NCI-H446 (cell line): Measurements from ENCODE around the gene FAM118B.
"Not testable (repeated sequence)": the region's sequence is repeated elsewhere in the genome, so short reads cannot be mapped to it uniquely, and the experiment has no call there.

ENCODE experiments used
- DNase-seq, 2 experiments: peaks; one replicate each; lab custom pipeline; 2025; lab: John Stamatoyannopoulos, UW

The FAM118B gene

DNA sequence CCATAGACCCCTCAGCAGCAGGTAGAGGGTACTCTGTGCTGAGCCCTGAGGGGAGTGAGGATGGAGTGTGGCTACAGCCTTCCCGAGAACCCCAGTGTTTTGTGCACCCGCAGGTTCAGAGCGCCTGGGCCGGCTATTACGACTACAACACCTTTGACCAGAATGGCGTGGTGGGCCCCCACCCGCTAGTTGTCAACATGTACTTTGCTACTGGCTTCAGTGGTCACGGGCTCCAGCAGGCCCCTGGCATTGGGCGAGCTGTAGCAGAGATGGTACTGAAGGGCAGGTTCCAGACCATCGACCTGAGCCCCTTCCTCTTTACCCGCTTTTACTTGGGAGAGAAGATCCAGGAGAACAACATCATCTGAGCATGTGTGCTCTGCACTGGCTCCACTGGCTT is 65.7 kb downstream of the FAM118B start:
- no peak for DNase-seq

DNA sequence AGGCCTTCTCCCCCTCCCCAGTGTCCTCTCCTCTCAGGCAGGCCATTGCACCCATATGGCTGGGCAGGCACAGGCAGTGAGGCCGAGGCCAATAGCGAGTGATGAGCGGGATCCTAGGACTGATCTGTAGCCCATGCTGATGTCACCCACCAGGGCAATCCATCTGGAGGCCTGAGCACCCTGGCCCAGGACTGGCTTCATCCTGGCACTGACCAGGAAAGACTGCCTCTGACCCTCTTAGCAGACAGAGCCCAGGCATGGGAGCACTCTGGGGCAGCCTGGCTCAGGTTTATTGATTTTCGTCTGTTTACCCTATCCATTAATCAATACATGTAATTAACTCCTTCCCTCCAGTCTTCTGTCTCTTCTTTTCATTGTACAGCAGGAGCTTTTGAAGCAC is 66.2 kb downstream of the FAM118B start:
- no peak for DNase-seq

DNA sequence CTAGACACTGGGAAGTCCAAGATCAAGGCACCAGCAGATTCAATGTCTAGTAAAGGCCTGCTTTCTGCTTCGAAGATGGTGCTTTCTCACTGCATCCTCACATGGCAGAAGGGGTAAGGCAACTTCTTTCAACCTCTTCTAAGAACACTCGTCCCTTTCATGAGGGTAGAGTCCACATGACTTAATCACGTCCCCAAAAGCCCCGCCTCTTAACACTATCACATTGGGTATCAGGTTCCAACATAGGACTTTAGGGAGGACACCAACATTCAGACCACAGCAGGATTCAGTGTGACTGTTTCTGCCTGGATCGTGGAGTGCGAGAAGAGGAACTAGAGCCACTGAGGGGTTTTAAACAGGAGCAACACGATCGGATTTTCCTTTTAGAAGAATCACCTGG is 67.6 kb downstream of the FAM118B start:
- no peak for DNase-seq

DNA sequence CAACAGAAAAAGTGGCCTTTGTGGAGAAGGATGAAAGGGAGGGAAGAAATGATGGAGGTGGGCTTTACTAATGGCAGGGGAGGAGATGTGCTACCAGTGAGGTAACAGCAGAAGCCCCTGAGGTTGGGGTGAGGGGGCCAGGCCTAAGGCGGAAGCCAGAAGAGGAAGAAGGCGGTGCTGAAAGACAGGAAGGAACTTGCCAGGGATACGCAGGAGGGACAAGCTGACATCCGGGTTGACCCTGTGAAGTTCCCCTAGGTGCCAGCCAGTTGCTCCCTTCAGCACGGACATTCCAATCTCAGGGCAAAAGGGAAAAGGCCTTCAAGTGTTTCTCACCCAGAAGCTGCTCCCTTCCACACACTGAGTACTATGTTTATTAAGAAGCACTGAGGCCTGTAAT is 69.0 kb downstream of the FAM118B start:
- DNase-seq: no peak

DNA sequence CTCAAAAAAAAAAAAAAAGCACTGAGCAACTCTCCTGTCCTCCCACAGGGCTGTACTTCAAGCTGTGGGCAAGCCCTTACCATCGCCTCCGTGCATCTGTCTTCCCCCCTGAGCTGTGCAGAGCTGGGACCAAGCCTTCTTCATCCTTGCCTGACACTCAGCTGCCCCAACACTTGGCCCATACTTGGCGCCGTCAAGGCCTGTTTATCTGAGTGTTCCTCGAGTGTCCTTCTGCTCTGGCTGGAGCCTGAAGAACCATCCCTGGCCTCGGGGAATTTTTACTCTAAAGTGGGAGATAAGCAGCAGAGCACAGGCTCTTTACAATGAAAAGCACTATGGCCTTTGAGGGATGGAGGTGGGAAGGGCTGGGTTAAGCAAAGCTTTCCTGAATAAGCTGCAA is 69.7 kb downstream of the FAM118B start:
- DNase-seq: no peak

DNA sequence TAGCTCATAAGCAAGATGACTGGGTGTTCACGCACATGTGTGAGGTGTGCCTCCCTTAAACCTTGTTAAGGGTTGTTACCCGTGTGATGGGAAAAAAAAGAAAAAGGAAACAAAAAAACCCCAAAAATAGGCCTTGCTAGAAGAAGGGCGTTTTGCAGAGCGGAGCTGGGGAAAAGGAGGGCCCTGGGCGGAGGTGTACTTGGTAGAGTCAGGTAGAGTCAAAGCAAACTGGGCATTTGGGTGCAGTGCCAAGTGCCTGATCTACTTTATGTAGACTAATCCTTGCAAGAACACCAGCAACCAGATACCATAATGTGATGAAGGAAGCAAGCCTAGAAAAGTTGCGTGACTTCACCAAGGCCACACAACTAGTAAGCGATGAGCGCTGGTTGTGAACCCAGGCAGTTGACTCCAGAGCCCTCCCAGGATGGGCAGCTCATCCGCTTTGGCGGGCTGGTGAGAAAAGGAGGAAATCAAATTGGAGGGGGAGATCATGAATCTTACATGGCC is 70.1 kb downstream of the FAM118B start:
- DNase-seq: no peak

DNA sequence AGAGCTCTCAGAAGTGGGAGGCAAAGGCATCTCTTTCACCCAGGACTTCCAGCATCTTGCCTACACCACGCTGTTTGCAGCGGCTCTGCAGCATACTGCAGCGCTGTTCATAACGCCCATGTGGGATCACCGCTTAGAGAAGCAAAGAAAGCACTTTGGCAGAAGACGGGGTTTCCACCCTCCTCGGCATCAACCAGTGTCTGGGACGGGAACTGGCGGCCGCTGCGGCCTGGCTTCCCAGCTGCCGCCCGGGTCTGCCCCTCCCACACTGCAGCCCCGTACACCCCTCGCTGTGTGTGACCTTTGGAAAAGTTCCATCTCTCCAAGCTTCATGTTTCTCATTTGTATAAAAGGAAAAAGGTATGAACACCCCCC is 70.8 kb downstream of the FAM118B start:
- DNase-seq: peak in 1 of 2 experiments; percentile 33

DNA sequence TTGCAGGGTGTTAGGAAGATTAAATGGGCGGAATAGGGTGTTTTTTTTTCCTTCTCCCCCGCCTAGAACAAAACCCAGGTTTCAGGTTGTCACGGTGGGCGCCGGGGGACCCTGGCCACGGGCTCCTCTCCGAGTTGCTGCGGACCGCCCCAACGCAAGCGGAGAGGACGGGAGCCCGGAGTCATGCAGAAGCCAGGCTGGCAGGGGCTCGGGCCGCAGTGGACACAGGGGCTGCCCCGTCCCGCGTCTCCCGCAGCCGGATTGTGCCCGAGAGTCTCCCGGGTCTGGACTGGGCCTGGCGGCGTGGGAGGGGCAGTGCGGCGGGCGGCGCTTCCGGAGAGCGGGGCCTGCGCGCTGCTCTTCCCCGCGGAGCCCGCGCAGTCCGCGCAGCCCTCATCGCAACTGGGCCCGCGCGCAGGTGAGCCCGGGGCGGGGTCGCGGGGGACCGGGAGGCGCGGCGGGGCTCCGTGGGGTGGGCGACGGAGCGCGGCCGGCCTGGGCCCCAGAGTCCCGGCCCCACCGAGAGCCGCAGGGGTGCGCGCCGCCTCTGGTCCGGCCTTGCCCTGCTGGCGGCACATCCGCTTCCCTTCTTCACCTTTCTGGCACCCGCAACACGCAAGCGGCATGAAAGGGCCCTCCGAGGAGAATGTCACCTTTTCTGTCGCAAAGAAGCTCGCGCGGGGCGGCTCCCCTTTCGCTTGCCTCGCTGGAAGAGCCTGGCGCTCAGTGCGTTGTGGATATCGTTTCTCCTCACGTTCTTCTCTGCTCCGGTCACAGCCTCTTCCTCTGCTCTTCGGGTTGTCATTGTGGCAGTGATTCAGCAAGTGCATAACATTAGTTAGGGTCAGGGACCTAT is 71.4 kb downstream of the FAM118B start, which contains the start of gene TIRAP:
Gene TIRAP (plus strand): TSS at position 358 of the 856 bp plus-strand sequence. CDS start 7,802 bp downstream, outside the sequence.
- peak in 1 of 2 experiments; percentile 57 for DNase-seq

DNA sequence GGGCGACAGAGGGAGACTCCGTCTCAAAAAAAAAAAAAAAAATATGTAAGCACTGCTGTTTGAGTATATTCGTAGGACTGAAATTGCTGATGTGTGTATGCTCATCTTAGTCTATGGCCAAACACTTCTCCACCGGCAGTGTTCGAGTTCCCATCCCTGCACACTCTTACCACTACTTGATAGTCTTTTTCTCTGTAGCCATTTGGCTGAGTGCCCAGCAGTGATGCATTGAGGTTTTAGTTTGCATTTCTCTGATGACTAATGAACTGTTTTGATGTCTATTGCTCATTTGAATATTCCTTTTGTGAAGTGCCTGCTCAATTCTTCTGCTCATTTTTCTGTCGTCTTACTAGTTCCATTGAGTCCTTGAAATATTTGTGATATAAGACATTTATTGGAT is 73.2 kb downstream of the FAM118B start:
- DNase-seq: peak; percentile 82

DNA sequence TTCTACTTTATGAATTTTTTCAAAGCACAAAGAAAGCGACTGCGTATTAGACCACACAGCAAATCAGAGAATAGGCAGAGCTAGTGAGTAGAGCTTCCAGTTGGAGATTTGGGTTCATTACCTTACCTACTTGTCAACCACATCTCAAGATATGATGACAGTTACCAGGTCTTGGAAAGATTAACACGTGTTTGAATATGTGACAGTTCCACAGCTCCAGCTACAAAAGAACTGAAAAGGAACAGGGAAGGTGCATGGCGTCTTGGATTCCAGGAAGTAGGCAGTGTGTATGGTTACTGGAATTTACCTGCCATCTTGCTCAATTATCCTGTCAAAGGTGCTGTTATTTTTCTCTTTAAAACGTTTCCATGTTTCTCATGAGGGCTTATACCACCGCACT is 76.7 kb downstream of the FAM118B start:
- no peak for DNase-seq

DNA sequence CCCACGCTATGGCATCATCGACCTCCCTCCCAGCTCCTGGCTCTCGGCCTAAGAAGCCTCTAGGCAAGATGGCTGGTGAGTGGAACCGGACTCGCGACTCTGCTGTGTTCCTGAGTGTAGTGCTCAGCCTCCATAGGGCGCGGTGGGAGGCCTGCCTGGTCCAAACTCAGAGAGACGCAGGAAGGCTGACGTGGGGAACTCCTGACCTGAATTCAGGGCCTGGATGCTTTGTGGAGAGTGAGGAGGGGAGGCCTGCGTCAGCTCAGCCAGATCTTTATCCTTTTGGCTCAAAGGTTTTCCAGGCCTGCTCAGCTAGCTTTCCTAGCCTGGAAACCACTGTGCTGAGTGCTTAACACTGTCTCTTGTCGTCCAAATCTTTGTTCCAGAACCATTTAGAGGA is 79.3 kb downstream of the FAM118B start:
- no peak for DNase-seq

DNA sequence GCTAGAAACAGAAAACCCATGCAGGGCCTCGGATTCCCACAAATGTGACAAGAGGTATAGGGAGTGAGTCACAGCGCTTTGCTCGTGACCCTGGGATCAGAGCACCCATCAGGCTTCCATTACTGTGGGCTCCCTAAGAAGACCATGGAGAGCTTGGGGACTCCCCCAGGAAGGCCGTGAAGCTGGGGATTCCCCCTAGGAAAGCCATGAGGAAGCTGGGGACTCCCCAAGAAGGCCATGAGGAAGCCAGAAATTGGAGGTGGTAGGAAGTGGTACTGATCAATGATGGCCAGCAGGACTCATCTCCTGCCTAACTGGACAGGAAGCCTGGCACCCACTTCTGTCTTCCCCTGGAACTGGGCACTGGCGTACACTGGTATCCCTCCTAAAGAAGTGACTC is 82.1 kb downstream of the FAM118B start:
- DNase-seq: no peak

DNA sequence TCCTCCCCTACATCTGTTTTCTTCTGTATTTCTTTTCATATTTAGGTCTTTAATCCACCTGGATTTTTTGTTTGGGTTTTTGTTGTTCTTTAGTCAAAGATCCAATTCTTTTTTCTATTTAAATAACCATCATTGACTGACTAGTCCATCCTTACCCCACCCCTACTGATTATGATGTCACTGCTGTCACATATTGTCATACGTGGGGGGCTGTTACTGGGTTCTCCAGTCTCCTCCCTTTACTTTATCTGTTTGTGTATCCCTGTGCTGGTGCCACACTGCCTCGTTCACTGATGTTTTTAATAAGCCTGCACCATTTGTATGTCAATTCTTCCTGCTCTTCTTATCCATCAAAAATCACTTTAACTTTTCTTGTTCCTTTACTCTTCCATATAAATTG is 85.4 kb downstream of the FAM118B start:
- DNase-seq: no peak

DNA sequence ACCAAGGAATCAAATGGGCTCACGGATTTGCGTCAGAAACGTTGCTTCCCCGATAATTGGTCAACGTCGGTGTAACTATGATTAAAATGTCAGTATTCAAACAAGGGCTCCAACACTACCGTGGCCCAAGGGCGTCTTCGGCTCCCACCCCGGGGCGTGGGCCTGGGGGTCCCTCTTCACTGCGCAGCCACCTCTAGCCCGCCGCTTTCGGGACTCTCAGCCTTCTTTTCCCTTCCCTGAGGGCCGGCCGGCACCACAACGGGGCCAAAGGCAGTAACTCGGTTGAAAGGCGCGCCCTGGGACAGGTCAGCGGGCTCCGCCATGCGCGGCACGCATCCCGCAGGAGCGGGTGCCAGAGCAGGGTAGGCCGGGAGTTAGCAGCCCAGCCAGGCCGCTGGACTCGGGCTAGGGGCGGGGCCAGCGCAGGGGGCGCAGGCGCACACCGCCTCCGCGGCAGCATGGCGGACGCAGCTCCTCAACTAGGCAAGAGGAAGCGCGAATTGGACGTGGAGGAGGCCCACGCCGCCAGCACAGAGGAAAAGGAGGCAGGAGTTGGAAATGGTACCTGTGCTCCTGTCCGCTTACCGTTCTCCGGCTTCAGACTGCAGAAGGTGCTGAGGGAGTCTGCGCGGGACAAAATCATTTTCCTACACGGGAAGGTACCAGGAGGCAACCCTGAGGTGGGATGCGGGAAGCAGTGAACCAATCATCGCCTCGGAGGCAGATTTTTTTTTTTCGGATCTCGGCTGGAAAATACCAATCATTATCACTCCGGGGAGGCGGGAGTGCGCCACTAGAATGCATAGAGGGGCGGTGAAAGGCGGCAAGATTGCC is 92.3 kb downstream of the FAM118B start, which contains the start of gene DCPS:
Gene DCPS (plus strand): TSS at position 438 of the 834 bp plus-strand sequence. CDS start 21 bp downstream, at position 459.
- DNase-seq: peak; percentile 86 to 95

DNA sequence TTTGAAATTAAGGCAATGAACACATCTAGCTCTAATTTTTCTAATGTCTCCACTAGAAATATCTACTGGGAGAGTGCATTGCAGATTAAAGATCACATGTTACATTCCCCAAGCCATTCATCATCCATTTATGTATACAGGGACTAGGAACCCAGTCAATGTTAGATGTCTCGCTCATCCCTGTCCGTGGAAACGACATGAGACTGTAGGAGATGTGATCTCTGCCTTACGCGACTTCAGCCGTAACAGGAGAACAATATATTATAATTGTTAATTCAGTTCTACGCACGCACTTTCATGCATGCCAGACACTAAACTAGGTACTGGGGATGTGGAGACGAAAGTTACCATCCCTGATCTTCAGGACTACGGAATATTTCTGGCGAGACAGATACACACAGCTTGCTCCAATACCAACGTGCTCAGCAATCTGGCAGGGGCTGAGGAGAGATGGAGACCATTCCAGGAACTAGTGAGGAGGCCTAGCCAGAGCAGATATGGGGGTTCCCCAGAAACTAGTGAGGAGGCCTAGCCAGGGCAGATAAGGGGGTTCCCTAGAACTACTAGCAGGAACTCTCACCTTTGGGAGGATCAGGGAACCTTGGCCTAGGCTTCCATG is 93.0 kb downstream of the FAM118B start:
- DNase-seq: peak in 1 of 2 experiments; percentile 50

DNA sequence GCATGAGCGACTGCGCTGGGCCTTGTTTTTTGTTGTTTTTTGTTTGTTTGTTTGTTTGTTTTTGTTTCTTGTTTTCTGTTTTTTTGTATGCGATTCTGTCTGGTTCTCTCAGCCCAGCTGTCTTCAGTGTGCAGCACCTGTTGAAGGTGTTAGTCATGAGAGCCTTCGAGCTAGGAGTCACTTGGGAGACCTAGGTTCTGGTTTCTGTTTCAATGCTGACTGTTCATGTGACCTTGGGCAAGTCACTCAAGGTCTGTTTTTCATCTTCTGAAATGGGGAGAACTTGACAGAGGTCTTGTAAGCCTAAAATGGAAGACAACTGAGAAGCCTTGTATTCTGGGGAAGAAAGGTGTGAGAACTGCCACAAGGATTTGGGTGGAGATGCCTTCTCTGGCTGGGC is 94.1 kb downstream of the FAM118B start:
- DNase-seq: no peak

DNA sequence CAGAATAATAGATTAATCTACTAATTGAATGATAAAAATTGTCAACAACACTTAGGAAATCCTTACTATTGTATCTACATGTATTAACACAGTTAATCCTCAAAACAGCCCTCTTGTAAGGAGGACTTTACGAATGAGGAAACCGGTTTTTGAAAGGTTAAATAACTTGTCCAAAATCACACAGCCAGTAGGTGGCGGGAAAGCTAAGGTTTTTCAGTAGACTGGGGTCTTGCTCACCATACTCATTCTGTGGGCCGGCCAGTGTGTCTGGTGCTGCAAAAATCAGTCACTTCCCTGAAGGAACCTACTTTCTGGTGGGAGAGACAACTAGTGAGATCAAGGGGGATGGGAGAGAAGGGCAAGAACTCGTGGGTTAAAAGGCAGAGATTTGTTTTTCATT is 96.1 kb downstream of the FAM118B start:
- peak; percentile 13 to 62 for DNase-seq

DNA sequence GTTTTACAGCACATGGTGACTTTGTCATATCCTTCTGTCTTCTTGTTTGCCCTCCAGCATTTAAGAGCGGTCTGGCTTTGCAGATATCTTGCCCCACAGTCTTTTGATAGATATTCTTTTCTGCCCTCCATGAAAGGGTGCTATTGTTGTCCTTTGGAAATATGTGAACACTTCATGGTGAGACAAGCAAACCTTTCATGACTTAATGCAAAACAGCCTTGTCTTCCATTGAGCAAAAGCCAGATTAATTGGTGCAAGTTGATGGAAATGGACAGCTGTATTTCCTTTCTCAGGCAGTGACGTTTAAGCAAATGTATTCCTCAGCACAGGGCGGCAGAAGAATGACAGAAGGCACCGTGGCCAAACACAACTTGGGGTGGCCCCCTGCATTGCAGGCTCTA is 96.7 kb downstream of the FAM118B start:
- no peak for DNase-seq

DNA sequence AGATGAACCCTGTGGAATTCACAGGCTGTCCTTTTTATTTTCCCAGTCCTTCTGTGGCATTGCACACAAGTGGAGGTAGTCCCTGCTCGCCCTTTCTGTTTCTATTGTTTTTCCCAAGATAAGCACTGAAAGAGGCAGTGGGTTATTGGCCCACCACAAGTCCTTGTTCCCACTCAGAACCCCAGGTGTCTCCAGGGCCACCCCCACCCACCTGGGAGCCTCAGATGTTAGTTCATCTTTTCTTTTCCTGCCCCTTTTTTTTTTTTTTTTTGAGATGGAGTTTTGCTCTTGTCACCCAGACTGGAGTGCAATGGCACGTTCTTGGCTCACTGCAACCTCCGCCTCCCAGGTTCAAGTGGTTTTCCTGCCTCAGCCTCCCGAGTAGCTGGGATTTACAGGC is 97.2 kb downstream of the FAM118B start:
- not testable (repeated sequence) for DNase-seq

DNA sequence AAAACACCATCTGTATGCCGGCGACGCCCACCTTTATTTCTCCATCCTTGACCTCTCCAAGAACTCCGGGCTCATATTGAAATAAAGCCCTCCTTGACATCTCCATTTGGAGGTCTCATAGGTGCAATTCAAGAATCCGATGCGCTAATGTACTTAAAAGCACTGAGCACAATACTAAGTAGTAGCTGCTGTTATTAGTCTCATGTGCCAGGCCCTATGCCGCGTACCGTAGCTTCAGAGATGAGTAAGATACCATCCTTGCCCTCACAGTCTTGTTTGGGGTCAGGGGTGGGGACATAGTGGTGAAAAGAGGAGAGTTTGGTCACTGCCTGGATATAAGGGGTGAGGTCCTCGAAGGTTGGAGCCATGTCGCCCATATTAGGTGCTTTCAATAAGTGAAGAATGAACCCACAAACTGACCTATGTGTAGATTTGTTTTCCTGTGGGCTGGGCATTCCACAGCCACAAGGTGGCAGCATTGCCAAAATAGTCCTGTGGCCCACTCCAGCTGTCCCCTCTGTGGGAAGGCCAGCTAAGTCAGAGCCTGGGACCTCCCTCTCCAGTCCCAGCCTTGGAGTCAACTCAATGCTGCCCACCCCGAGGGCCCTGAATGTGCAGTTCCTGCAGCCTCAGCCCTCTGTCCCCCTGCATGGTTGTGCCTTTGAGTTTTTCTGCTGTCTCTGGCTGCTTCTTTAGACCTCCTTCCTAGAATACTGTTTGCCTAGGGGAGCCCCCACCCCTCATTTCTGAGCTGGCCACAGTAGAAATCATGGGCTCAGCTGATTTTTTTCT is 98.8 kb downstream of the FAM118B start:
- peak; percentile 67 to 85 for DNase-seq

DNA sequence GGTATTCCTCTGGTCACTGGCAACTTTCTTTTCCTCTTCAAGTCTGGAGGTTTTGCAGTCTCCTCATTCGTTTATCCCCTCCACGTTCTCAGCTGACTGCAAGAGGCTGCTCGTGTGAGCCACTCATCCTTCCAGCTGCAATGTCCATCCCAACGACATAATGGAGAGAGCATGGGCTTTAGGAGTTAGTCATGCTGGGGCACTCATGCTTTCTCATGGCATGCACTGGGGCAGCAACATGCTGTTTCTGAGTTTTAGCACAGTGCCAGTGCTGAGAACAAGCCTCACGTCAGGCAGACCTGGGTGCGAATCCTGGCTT is 99.4 kb downstream of the FAM118B start:
- DNase-seq: no peak
